ENCODE data around the gene ZNF587B. TPM values are rescaled to one million over a fixed set of nuclear protein-coding genes. Genes with fewer than 3 reads are reported as not detected.
A peak's percentile ranks its signal among the peaks of the same experiment; 100 is the strongest.
"Not testable (repeated sequence)": the region's sequence is repeated elsewhere in the genome, so short reads cannot be mapped to it uniquely, and the experiment has no call there.

ZNF587B gene
- total RNA-seq, 4 donors from 2014 or later: 21.8 to 35.8 (median 23.9) TPM

GRCh38 chr19:57872450-57872849, 42.4 kb downstream of the ZNF587B start:
- no peak overlapping the region for H3K4me3 ChIP-seq (replicated peaks in 1 of 3)
- H3K36me3 ChIP-seq: peaks cover 6 to 17% of the 10 kb centered on the region in 2 donors
- H3K9me3 ChIP-seq: no peaks in the 10 kb centered on the region
- H3K27me3 ChIP-seq: no peaks in the 10 kb centered on the region
- no peaks in the 10 kb centered on the region for H3K4me1 ChIP-seq
- H3K27ac ChIP-seq: no peak overlapping the region
- intact Hi-C loops (cut with DNase I): no loop called here
- DNase-seq: no peak
- TF ChIP-seq CTCF (IDR thresholded peaks at IDR 0.05) (no peak), POLR2A (IDR thresholded peaks at IDR 0.05) (no peak)

- H3K9me3 ChIP-seq; H3K36me3 ChIP-seq; intact Hi-C loops (cut with DNase I); H3K4me3 ChIP-seq (replicated peaks in 1 of 3); H3K4me1 ChIP-seq; H3K27ac ChIP-seq; DNase-seq; H3K27me3 ChIP-seq: not testable (repeated sequence)
- 94 to 97% methylated on average over 8 of the region's 8 CpGs for WGBS, 2 donors
Measured at GRCh38 chr19:57873883-57874799, 44.0 kb downstream of the ZNF587B start.

- Histone ChIP-seq H3K9me3 (no peaks in the 10 kb centered on the region), H3K4me3 (replicated peaks in 1 of 3) (no peak overlapping the region)
- 88 to 93% methylated on average over 3 of the region's 3 CpGs for WGBS, 2 donors
Measured at GRCh38 chr19:57886046-57886445, 55.9 kb downstream of the ZNF587B start.

GRCh38 chr19:57887195-57887941, 57.3 kb downstream of the ZNF587B start:
- Histone ChIP-seq H3K4me3 (replicated peaks in 1 of 3) (peak overlapping the region in 1 of 3 donors; percentile 83), H3K4me1 (peaks cover 5 to 9% of the 10 kb centered on the region in 2 donors), H3K27me3 (no peaks in the 10 kb centered on the region), H3K9me3 (no peaks in the 10 kb centered on the region), H3K36me3 (no peaks in the 10 kb centered on the region), H3K27ac (peak overlapping the region in 2 of 3 donors; percentile 9 to 45)
- TF ChIP-seq CTCF (IDR thresholded peaks at IDR 0.05) (peak in 2 of 6 experiments; percentile 13 to 22), POLR2A (IDR thresholded peaks at IDR 0.05) (no peak)
- WGBS, 2 donors: 13 to 20% methylated on average over 6 of the region's 6 CpGs
- DNase-seq: peak; percentile 26 to 44
- intact Hi-C loops (cut with DNase I): no loop called here

More at GRCh38 chr19:57886046-57886445, 55.9 kb downstream of the ZNF587B start:
- intact Hi-C loops (cut with DNase I): no loop called here
- TF ChIP-seq POLR2A (IDR thresholded peaks at IDR 0.05): no peak
- no peak for TF ChIP-seq CTCF (IDR thresholded peaks at IDR 0.05)
- DNase-seq: no peak
- H3K36me3 ChIP-seq: no peaks in the 10 kb centered on the region
- H3K27ac ChIP-seq: no peak overlapping the region
- H3K27me3 ChIP-seq: no peaks in the 10 kb centered on the region
- peaks cover 5 to 9% of the 10 kb centered on the region in 2 donors for H3K4me1 ChIP-seq

- intact Hi-C loops (cut with DNase I): no loop called here
- H3K4me1 ChIP-seq: peaks cover 5 to 9% of the 10 kb centered on the region in 2 donors
- H3K9me3 ChIP-seq: no peaks in the 10 kb centered on the region
- no peaks in the 10 kb centered on the region for H3K36me3 ChIP-seq
- H3K4me3 ChIP-seq (replicated peaks in 1 of 3): peak overlapping the region; percentile 52 to 86 (median 83)
- no peaks in the 10 kb centered on the region for H3K27me3 ChIP-seq
- TF ChIP-seq POLR2A (IDR thresholded peaks at IDR 0.05): no peak
- TF ChIP-seq CTCF (IDR thresholded peaks at IDR 0.05): no peak
- peak overlapping the region in 2 of 3 donors; percentile 54 to 80 for H3K27ac ChIP-seq
- no peak for DNase-seq
- WGBS, 2 donors: 2 to 3% methylated on average over 8 of the region's 8 CpGs
Measured at GRCh38 chr19:57888107-57888559, 58.0 kb downstream of the ZNF587B start.

All from thyroid gland (tissue), 4 donors.